Hindlimb muscle (tissue), 1 donor: ENCODE data around the gene STRADA. TPM values are rescaled to one million over a fixed set of nuclear protein-coding genes. Genes with fewer than 3 reads are reported as not detected.

Experiments
- DNase-seq: peaks from one replicate; pipeline ENCODE4 v3.0.0-alpha.2; 2013
- polyA plus RNA-seq: library from polyadenylated mRNA; unstranded; fragments of 120-200 nt; gene quantifications from one replicate; pipeline ENCODE4 v1.2.1, GENCODE V29; 2013; ENCODE audit not compliant: insufficient read length

STRADA gene
- polyA plus RNA-seq, 1 donor, result 32.5 TPM

GRCh38 chr17:63682441-63682840, 59.2 kb downstream of the STRADA start:
- no peak for DNase-seq

- no peak for DNase-seq
Measured at GRCh38 chr17:63681530-63681929, 60.1 kb downstream of the STRADA start.

GRCh38 chr17:63680700-63681099, 60.9 kb downstream of the STRADA start:
- DNase-seq, result no peak

- no peak for DNase-seq
Measured at GRCh38 chr17:63679214-63679613, 62.4 kb downstream of the STRADA start.

- DNase-seq, result no peak
Measured at GRCh38 chr17:63676584-63676983, 65.0 kb downstream of the STRADA start.

GRCh38 chr17:63675607-63676546, 65.7 kb downstream of the STRADA start:
- no peak for DNase-seq

GRCh38 chr17:63675231-63675606, 66.4 kb downstream of the STRADA start:
- no peak for DNase-seq

- no peak for DNase-seq
Measured at GRCh38 chr17:63672856-63673255, 68.7 kb downstream of the STRADA start.

- DNase-seq, result no peak
Measured at GRCh38 chr17:63665527-63666214, 75.9 kb downstream of the STRADA start.

GRCh38 chr17:63659850-63660249, 81.7 kb downstream of the STRADA start:
- no peak for DNase-seq

GRCh38 chr17:63658366-63658765, 83.2 kb downstream of the STRADA start:
- no peak for DNase-seq

GRCh38 chr17:63657786-63658185, 83.8 kb downstream of the STRADA start:
- no peak for DNase-seq

GRCh38 chr17:63653050-63653449, 88.5 kb downstream of the STRADA start:
- DNase-seq, result no peak

Other genes starting within 250 kb of the STRADA start
- gene KCNH6, start 218.4 kb downstream of the STRADA start, polyA plus RNA-seq, result not detected
- gene DCAF7, start 191.3 kb downstream of the STRADA start, polyA plus RNA-seq, result 43.2 TPM
- 17.8 TPM for gene TACO1, start 140.9 kb downstream of the STRADA start, polyA plus RNA-seq
- 27.6 TPM for gene MAP3K3, start 119.4 kb downstream of the STRADA start, polyA plus RNA-seq
- gene LIMD2, start 41.7 kb downstream of the STRADA start, polyA plus RNA-seq, result 10.4 TPM
- 47.8 TPM for gene CCDC47, start 31.8 kb upstream of the STRADA start, polyA plus RNA-seq
- gene DDX42, start 32.4 kb upstream of the STRADA start, polyA plus RNA-seq, result 106 TPM
- 96.2 TPM for gene PSMC5, start 85.6 kb upstream of the STRADA start, polyA plus RNA-seq
- 35.5 TPM for gene FTSJ3, start 85.9 kb upstream of the STRADA start, polyA plus RNA-seq
- 28.6 TPM for gene SMARCD2, start 100.9 kb upstream of the STRADA start, polyA plus RNA-seq
- 0.61 TPM for gene CSH2, start 131.9 kb upstream of the STRADA start, polyA plus RNA-seq
- gene GH2, start 140.1 kb upstream of the STRADA start, polyA plus RNA-seq, result not detected
- 0.50 TPM for gene CSH1, start 154.8 kb upstream of the STRADA start, polyA plus RNA-seq
- not detected for gene CSHL1, start 169.5 kb upstream of the STRADA start, polyA plus RNA-seq
- gene GH1, start 177.0 kb upstream of the STRADA start, polyA plus RNA-seq, result not detected
- 4.4 TPM for gene CD79B, start 190.5 kb upstream of the STRADA start, polyA plus RNA-seq
- gene SCN4A, start 231.1 kb upstream of the STRADA start, polyA plus RNA-seq, result 66.3 TPM